DMS153 (cell line): Measurements from ENCODE around the gene TAS1R1.
A peak's percentile ranks its signal among the peaks of the same experiment; 100 is the strongest.

Experiments
- DNase-seq: peaks from one replicate; lab custom pipeline; 2025; lab: John Stamatoyannopoulos, UW

TAS1R1 gene

DNA sequence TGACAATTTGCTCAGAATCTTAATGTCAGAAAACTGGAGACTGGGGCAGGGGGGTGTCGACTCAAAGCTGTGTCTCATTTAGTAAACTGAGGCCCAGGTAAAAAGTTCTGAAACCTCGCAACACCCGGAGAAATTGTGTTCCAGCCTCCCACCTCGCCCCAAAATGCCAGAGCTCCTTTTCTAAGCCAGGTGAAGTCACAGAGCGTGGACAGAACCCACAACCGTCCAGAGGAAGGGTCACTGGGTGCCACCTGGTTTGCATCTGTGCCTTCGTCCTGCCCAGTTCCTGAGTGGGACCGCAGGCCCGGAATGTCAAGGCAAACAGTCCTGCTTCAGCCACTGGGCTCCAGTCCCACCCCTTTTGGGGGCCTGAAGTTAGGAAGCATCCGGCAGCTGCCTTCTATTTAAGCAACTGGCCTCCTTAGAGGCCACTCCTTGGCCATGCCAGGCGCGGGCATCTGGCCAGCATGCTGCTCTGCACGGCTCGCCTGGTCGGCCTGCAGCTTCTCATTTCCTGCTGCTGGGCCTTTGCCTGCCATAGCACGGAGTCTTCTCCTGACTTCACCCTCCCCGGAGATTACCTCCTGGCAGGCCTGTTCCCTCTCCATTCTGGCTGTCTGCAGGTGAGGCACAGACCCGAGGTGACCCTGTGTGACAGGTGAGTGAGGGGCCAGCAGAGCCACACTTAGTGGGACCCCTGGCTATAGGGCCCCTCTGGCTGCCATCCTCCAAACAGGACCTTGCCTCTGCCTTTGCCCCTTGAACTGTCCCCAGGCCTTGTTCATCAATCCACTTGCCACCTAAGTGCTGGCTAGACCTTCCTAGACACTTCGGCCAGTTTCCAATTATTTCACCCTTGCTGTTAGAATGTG lies at the start of gene TAS1R1:
Gene TAS1R1 (plus strand): TSS at position 401 of the 872 bp plus-strand sequence. CDS start 67 bp downstream, at position 468.
- DNase-seq: no peak

DNA sequence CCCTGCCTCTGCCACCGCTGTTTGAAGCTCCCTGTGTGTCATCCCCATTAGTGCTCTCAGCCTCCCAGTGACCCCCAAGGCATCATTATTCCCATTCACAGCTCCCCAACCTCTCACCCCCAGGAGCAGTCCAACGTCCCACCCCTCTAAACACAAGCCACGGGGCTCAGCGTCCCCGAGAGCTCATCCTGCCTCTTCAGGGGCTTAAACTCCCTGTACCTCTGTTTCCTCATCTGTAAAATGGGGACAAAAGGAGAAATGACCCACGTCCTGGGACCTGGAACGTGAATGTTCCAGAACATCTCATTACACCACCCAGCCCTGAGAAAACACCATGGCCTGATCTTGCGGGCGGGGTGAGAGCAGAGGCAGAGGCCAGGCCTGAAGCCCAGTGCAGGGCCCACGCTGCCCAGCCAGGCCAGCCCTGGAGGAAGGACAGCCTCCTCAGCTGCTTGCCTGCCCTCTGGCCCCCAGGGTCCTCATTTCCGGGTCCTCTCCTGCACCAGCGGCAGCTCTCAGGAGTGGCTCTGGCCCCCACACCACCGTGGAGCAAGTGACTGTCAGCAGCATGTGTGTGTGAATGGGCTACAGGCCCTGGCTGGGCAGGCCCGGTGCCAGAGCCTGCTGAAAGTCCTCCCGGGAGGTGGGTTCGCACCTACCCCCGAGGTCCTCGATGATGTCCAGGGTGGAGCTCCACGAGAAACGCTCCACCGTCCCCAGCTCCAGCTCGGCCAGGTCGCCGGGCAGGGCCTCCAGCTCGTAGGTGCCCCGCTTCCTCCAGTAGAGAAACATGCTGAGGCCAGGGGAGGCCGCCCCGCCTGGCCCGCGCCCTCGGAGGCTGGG lies 49.5 kb upstream of the TAS1R1 start:
- no peak for DNase-seq

DNA sequence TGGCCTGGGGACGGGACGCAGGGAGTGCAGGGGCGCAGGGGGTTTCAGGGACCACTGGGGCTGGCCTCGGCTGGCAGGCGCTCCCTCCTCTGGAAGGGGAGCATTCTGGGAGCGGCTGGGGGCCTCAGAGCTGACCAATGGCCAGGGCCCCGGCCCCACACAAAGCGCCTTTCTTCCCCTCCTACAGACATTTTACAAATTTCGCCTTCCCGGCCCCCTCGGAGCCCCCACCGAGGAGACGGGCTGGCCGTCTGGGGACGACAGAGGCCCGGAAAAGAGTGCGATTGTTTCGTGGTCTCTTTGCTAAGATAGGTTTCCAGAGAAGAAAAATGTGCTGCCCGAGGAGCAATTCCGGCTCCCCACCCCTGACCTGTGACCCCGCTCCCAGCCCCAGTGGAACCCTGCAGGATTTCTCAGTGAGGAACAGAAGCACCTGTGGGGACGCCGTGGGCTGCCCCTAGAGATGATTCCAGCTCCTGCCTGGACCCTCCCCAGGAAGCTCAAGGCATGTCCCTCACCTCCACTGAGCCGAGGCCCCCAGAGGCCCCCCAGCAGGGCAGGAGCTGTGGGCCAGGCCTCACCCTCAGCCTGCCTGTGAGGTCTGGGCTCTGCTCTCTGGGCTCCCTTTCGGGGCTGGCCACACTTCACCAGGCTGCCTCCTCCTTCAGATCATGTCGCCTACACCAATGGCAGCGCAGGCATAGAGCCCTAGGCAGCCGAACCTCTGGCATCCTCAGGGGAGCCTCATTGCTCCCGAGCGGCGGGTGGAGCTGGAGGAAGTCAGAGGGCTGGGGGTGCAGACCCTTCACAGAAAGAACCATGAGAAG lies 48.7 kb upstream of the TAS1R1 start:
- no peak for DNase-seq

DNA sequence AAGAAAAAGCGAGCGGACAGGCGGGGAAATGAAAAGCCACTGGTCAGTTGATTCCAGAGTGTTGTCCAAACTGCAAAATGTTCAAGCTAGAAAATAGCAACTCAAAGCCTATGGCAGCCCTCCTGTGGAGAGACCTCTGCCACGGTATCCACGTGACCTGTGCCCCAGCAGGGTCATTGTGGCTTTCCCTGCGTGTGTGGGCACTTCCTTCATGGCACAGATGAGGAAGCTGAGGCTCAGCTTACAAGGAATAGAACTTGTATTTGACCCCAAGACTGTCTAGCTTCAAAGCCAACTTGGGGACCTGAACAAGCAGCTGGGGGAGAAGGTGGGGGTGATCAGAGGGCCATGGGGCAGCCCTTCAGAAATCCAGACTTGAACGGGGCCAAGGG lies 48.1 kb upstream of the TAS1R1 start:
- DNase-seq: no peak

DNA sequence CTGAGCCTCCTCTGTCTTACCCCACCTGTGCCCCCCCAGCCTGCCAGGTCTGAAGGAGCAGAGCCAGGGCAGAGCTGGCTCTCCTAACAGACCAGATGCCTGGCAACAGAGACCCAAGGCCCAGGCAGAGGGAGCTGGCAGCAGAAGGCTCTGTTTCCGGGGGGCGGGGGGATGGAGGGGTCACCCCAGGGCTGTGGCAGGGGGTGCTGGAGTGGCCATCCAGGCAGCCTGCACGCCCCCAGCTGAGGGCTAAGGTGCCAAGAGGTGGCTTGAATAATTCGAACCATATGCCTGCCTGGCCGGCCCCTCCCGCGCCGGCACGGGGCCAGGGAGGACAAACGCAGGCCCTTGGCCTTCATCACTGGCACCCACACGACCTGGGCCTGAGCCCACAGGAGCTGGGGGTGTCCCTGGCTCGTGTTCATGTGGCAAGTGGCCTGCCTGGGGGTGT lies 47.6 kb upstream of the TAS1R1 start:
- no peak for DNase-seq

DNA sequence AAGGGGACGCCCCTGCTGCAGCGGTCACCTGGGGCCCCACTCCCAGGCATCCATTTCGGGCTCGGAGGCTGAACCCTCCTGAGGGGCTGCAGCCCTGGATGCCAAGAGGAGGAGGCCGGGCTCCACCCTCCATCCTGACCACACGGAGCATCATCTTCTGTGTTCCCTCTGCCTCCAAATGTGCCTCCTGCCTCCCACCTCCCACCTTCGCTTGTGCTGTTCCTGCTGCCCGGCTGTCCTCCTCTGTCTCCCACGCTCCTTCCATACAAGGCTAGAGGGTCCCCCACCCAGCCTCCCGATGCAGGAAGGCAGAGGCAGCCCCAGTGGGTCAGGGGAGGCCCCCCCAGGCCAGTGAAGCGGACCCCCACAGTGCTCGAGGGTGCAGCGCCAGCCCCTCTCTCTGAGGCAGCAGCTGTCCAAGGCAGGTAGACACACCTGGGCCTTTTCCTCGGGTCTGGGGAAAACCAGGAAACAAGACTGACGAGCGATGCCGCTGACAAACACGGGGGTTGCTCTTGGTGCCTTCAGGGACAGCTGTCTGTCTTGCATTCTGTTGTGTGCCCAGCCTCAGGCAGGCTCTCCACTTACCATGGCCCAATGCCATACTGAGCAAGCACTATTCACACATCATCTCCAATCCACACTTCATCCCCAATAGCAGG lies 46.8 kb upstream of the TAS1R1 start:
- no peak for DNase-seq

DNA sequence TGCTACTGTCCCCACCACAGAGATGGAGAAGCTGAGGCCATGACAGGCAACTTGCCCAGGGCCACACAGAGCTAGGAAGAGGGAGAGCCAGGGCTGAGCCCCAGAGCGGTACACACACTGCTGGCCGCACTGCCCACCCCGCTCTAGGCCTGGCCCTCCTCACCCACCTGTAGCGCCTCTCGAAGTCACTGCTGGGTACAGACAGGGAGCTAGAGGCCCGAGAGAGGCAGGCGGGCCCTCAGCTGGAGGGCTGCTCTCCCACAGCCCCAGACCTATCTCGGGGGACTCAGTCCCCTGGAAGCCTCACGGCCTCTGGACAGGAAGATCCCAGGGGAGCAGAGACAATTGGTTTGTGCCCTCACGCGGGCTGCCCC lies 46.3 kb upstream of the TAS1R1 start:
- DNase-seq: no peak

DNA sequence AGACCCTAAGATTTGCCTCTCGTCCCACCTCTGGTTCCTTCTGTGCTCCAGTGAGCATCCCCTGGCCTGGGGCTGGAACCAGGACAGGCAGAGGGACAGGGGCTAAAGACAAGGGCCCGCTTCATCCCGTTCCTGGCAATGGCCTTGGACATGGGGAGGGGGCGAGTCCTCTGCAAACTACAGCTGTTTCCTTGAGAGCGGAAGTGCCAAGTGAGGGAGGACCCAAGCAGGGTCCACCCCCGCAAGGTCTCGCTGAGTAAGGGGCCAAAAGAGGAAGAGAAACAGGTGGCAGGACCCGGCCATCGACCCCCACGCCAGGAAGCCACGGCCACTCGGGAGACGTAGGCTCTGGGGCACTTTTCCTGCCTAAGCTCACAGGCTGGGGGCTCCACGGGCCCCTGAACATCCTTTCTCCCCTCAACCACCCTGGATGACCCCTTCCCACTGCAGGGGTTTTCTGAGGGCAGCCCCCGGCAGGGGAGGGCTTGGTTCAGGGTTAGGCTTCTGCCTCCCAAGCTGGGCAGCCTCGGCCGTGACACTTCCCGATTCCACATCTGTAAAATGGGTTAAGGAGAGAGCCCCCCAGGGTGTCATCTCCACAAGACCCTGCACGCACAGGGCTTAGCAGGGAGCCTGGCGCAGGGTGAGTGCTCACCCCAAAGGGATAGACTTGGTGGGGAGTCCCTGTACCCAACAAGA lies 45.7 kb upstream of the TAS1R1 start:
- DNase-seq: no peak

DNA sequence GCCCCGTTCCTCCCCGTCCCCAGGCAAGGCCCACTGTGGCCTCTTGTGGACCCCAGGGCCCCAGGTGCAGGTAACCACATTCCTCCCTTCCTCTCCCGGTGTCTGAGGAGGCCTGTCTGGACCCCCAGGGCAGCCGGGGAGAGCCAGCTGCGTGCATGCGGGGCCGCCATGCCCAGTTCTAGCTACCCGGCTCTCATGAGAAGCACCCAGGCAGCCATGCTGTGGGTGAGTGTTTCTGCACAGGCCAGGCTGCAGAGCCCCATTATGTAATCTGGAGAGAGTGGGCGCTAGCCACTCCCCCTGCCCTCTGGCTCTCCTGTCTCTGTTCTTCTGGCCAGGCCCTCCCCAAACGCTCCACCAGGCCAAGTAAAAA lies 45.2 kb upstream of the TAS1R1 start:
- no peak for DNase-seq

DNA sequence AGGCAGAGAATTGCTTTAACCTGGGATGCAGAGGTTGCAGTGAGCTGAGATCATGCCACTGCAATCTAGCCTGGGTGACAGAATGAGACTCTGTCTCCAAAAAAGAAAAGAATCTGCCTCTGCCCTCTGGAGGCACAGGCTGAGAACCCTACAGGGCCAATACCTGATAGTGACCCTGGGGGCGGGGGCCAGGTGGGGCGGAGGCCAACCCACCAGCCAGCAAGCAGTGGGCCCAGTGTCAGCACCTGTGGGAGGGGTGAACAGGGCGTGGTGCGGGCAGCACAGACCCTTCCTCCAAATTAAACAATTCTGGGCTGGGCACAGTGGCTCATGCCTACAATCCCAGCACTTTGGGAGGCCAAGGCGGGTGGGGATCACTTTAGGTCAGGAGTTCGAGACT lies 44.6 kb upstream of the TAS1R1 start:
- DNase-seq: no peak

DNA sequence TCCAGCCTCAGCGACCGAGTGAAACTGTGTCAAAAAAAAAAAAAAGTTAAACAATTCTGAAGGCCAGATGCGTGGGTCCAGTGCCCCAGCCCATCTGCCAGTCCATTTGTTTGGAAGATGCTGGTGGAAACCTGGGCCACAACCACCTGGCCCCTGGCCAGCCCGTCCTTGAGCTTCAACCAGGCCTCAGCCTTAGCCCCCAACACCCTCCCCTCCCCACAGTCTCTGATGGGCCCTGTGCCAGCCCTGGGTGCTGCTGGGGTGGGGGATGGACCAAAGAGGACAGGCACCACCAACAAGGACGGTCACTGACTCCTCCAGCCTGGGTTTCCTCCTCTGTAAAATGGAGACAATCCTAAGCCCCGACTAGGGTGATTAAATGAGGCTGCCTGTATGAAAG lies 44.1 kb upstream of the TAS1R1 start:
- DNase-seq: no peak

DNA sequence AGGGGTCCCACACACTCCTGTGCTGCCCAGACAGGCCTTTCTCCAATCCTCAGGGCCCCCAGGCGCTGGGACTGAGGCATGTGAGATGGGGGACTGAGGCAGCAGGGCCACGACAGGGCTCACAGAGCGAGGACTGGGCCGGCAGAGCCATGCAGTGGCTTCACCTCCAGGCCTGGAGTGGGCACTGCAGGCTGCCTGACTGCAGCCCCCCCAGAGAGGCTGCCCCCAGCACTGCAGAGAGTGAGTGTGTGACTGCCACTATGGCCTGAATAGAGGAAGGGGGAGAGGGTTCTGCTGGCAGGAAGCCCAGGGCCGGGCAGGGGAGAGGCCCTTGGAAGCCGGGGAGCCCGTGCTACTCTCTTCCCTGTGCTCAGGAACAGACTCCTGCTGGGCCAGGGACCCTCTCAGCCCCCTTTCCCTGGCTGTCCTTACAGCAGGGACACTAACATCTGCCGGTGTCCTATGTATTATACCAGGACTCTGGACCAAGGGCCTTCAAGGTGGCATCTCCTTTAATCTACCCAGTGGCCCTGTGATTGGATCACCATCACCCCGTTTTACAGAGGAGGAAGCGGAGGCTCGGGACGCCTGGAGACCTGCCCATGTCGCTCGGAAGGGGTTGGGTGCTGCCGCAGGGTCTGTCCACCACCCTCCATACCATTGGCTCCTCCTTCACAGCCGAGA lies 43.4 kb upstream of the TAS1R1 start:
- DNase-seq: no peak

DNA sequence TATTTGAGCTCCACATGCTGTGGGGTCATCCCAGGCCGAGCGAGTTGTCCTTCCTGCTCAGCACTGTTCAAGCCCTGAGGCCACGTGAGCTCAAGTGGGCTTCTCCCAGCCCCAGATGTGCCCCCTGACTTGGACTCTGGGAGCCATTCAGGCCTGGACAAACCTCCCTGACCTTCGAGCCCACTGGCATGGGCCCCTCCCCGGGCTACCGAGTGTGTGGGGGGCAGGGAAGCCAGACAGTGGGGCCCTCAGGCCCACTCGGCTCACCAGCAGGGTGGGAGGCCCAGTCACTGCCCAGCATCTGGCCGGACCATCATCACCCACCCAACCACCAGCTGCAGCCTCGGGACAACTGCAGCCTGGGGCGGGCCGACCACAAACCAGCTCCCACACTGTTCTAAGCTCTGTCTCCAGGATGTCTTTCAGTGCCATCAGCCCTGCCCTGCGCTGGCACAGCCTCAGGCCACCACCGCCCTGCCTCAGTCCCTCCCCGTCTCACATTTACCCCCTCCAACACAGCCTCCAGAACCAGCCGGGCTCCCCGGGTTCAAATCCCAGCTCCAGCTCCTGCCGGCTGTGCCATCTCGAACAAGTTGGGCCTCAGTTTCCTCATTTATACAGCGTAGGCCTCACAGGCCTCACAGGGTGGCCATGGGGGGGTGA lies 42.7 kb upstream of the TAS1R1 start:
- DNase-seq: no peak

DNA sequence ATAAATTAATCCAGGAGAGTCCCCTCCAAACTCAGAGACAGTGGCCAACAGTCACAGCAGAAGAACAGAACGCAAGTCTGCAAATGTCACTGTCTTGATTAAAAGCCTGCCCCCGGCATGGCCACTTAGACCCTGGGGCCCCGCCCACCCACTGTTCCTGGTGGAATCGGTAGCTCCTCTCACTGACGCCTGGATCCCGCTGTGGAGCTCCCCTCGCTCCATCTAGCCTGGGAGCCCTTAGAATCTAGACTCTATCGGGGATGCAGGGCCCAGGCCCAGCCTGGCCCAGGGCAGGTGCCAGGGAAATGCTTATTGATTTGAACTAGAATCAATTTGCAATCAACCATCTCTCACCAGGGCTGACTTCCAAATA lies 42.2 kb upstream of the TAS1R1 start:
- no peak for DNase-seq

DNA sequence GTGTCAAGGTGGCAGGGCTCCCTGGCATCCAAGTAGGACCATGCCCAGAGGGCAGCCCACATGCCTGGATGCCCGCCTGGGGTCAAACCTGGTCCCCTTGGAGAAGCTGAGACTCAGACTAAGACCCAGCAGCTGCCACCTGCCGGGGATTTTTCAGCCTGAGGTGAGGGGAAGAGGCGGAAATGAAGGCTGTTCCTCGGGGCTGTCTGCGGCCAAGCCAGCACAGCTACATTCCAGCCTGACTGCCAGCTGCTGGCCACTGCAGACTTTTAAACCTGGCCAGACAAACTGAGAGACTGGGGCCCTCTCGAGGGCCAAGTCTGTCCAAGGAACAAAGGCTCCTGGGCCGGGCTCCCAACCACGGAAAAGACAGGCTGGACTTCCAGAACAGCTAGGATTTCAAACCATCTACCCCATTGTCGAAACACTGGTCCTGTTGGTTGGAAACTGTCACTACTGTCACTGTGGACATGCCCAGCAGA lies 41.7 kb upstream of the TAS1R1 start:
- no peak for DNase-seq

DNA sequence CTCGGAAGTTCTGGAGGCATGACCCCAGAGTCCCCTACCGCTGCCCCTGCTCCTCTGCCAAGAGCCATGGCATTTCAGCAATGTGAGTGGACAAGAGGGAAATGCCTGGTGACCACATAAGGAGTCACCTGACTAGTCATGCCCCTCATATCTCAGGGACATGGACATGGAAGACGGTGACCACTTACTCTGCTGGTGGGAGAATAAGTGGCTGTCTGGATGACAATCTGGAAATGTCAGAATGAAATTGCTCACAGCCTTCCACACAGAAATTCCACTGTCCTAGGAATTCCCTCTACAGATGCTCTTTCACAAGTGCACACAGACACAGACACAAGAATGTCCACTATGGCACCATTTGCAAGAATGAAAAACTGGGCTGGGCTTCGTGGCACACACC lies 39.3 kb upstream of the TAS1R1 start:
- no peak for DNase-seq

DNA sequence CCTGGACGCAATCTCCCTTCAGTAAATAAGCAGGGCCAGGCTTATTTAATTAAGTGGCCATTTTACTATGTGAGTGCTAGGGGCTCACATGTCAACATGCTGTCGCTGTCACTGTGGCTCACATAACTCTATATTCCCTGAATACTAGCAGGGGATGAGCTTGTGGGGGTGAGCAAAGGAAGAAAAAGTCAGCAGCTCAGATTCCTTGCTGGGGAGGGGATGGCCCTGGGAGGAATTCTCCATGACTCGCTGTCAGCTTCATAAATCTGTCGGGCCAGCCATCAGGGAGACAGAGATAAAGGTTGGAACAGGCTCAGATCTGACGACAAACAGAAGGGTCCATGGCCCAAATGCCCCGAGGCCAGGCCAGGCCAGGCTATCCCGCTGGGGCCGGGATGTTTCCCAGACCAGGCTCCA lies 37.7 kb upstream of the TAS1R1 start:
- no peak for DNase-seq

DNA sequence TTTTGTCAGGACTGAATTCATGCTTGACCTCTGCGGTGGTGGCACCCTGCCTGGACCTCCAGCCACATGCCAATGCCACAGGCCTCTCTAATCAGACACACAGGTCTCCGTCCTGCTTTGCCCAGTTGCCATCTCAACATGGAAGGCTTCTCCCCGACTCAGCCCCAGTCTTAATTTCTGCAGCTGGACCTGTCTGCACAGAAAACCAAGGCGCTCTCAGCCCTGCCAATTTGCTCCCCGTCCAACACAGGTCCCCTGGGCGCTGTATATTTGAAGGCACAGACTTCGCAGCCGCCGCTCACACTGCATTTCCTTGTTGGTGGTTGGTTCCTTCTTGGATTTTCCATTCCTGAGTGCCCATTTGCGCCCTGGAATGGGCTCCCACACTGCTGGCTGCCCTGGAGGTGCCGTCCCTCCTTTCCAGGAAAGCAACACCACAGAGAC lies 35.6 kb upstream of the TAS1R1 start:
- no peak for DNase-seq

DNA sequence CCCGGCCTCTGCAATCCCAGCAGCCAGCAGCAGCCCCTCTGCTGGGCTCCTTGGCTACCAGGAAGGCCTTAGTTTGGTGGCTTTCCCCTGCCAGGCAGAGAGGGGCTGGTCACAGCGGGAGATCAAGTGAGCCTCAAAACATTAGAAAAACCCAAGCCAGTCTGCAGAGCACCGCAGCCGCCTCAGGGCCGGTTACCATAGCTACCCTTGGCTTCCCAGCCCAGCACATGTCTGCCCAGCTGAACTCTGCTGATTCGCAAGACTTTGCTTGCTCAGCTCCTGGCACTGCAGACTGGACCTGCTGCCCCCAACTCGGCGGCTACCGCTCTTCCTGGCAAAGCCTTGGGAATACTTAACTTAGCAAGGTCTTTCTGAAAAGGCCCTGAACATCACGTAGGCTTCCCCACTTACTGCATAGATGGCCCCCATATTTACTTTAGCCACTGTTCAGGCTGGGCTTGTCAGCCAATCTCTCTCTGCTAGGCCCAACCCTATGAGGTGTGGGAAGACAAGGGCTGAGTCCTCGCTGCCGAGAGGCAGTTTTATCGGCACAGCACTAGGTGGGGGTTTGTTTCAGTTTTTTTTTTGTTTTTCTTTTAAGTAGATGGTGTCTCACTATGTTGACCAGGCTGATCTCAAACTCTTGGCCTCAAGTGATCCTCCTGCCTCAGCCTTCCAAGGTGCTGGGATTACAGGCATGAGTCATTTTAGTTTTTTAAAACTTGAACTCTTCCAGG lies 35.0 kb upstream of the TAS1R1 start:
- peak; percentile 44 for DNase-seq
